A673 (cell line): Measurements from ENCODE around the gene SCN9A. TPM values are rescaled to one million over a fixed set of nuclear protein-coding genes. Genes with fewer than 3 reads are reported as not detected.

ENCODE experiments used
- BruUV-seq: library from RNA; stranded (reverse); fragments of 400-500 nt; replicated peaks from 2 replicates; lab custom pipeline; 2021; lab: Mats Ljungman, UMichigan
- CTCF ChIA-PET: fragments of 300-600 bp; sonication (Branson Sonifier 250); formaldehyde crosslinking; loops from one replicate; lab custom pipeline; 2022; ENCODE audit warnings: antibody characterized with exemption; lab: Charles Lee
- POLR2A ChIA-PET: fragments of 300-600 bp; sonication (Branson Sonifier 250); formaldehyde crosslinking; loops from one replicate; lab custom pipeline; 2022; ENCODE audit warnings: antibody characterized with exemption; ENCODE audit not compliant: low non-redundant PET; lab: Charles Lee
- DNase-seq: peaks from one replicate; pipeline ENCODE4 v3.0.0-alpha.2; 2015; ENCODE audit warnings: low spot score
- H3K27ac ChIP-seq: fragments of 200-600 bp; sonication (generic); 2 replicates; pipeline ENCODE4 v1.5.1; 2016; ENCODE audit warnings: mixed run types, low read depth, mild to moderate bottlenecking, mixed read lengths, antibody characterized with exemption, low read length; ENCODE audit not compliant: poor library complexity, severe bottlenecking
- H3K27me3 ChIP-seq: fragments of 200-600 bp; sonication (generic); replicated peaks from 2 replicates; pipeline ENCODE4 v1.6.1; 2017; ENCODE audit warnings: mixed run types, low read depth, mild to moderate bottlenecking, mixed read lengths, antibody characterized with exemption, low read length; ENCODE audit not compliant: insufficient read depth, poor library complexity
- H3K36me3 ChIP-seq: fragments of 200-600 bp; sonication (generic); 2 replicates; pipeline ENCODE4 v1.6.1; 2016; ENCODE audit warnings: mixed run types, mild to moderate bottlenecking, mixed read lengths, antibody characterized with exemption, low read length; ENCODE audit not compliant: insufficient read depth, poor library complexity, severe bottlenecking
- H3K4me1 ChIP-seq: fragments of 200-600 bp; sonication (generic); 2 replicates; pipeline ENCODE4 v1.6.1; 2017; ENCODE audit warnings: mixed run types, mild to moderate bottlenecking, mixed read lengths, antibody characterized with exemption, low read length; ENCODE audit not compliant: insufficient read depth, poor library complexity, severe bottlenecking
- H3K4me3 ChIP-seq: fragments of 200-600 bp; sonication (generic); 2 replicates; pipeline ENCODE4 v1.5.1; 2016; ENCODE audit warnings: low read depth, mixed run types, mild to moderate bottlenecking, mixed read lengths, low read length; ENCODE audit not compliant: poor library complexity, severe bottlenecking
- H3K9me3 ChIP-seq: fragments of 200-600 bp; sonication (generic); 2 replicates; pipeline ENCODE4 v1.6.1; 2016; ENCODE audit warnings: mixed run types, low read depth, mild to moderate bottlenecking, mixed read lengths, antibody characterized with exemption, low read length; ENCODE audit not compliant: poor library complexity, severe bottlenecking
- EZH2 ChIP-seq: fragments of 200-600 bp; sonication (generic); IDR thresholded peaks from 2 replicates; pipeline ENCODE4 v1.6.1; 2017; ENCODE audit warnings: borderline replicate concordance, low read depth, mild to moderate bottlenecking, mixed read lengths, antibody characterized with exemption, low read length; ENCODE audit not compliant: poor library complexity, severe bottlenecking
- intact Hi-C: fragments of 100-400 bp; cut with micrococcal nuclease; formaldehyde crosslinking; loops from one replicate; pipeline ENCODE4 v1.10.0; 2022; ENCODE audit not compliant: unreplicated experiment
- total RNA-seq: library from RNA; stranded (reverse); gene quantifications from 2 replicates; pipeline ENCODE4 v1.2.3, GENCODE V29; 2021
- TF ChIP-seq, protein P1 (sequence below): fragments of 300-800, 200-600 bp; sonication (generic); conservative IDR thresholded peaks from 2 replicates; pipeline ENCODE4 v1.5.1; 2017; ENCODE audit warnings: low read depth, mild to moderate bottlenecking, antibody characterized with exemption, low read length, moderate library complexity, mixed read lengths

Gene SCN9A
- total RNA-seq, 1 experiment from 2014 or later = 3.5 TPM

DNA sequence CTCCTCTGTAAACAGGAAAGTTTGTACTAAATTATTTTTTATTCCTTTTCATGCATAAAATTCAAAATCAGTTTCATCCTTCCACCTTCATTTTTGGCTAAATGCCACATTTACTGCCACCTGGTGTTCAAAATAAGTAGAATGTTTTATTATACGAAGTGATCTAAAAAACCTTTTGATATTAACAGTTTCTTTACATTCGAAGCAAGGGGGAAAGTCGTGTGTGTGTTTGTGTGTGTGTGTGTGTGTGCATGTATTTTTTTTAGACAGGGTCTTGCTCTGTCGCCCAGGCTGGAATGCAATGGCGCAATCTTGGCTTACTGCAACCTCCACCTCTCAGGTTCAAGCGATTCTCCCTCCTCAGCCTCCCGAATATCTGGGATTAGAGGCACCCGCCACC is 9.0 kb upstream of the SCN9A start:
- ChIA-PET POLR2A (no interaction called here), CTCF (interaction anchor here (1.2 kb wide), 1 partner anchor 23 kb away, joined by 4 read pairs; no protein-coding TSS in a partner anchor)
- no peaks in the 10 kb centered on the region for H3K36me3 ChIP-seq
- H3K27me3 ChIP-seq = no peaks in the 10 kb centered on the region
- H3K4me1 ChIP-seq = no peaks in the 10 kb centered on the region
- H3K4me3 ChIP-seq = no peak overlapping the region
- no TSS peak for BruUV-seq
- H3K27ac ChIP-seq = no peak overlapping the region
- H3K9me3 ChIP-seq = no peaks in the 10 kb centered on the region
- DNase-seq = peak; percentile 46
- intact Hi-C loops = no loop called here
- TF ChIP-seq, protein P1, sequence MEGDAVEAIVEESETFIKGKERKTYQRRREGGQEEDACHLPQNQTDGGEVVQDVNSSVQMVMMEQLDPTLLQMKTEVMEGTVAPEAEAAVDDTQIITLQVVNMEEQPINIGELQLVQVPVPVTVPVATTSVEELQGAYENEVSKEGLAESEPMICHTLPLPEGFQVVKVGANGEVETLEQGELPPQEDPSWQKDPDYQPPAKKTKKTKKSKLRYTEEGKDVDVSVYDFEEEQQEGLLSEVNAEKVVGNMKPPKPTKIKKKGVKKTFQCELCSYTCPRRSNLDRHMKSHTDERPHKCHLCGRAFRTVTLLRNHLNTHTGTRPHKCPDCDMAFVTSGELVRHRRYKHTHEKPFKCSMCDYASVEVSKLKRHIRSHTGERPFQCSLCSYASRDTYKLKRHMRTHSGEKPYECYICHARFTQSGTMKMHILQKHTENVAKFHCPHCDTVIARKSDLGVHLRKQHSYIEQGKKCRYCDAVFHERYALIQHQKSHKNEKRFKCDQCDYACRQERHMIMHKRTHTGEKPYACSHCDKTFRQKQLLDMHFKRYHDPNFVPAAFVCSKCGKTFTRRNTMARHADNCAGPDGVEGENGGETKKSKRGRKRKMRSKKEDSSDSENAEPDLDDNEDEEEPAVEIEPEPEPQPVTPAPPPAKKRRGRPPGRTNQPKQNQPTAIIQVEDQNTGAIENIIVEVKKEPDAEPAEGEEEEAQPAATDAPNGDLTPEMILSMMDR = peak; percentile 64
- no peak for TF ChIP-seq EZH2

DNA sequence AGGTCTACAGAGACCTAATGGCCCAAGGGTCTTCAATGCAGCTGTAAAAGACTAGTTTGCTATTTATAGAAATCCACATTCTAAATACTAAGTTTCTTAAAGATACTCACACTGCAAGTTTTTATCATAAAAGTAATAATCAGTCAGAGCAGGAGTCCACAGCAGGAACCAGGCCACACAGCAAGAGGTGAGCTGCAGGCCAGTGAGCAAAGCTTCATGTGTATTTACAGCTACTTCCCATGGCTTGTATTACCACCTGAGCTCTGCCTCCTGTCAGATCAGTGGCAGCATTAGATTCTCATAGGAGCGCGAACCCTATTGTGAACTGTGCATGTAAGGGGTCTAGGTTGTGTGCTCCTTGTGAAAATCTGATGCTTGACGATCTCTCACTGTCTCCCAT is 6.7 kb upstream of the SCN9A start:
- CTCF ChIA-PET = no interaction called here
- no peaks in the 10 kb centered on the region for H3K9me3 ChIP-seq
- BruUV-seq = no TSS peak
- no peak for DNase-seq
- no peaks in the 10 kb centered on the region for H3K27me3 ChIP-seq
- POLR2A ChIA-PET = no interaction called here
- intact Hi-C loops = no loop called here
- no peak overlapping the region for H3K27ac ChIP-seq
- no peaks in the 10 kb centered on the region for H3K4me1 ChIP-seq
- no peaks in the 10 kb centered on the region for H3K36me3 ChIP-seq
- TF ChIP-seq, protein P1 = no peak
- TF ChIP-seq EZH2 = no peak
- H3K4me3 ChIP-seq = no peak overlapping the region

DNA sequence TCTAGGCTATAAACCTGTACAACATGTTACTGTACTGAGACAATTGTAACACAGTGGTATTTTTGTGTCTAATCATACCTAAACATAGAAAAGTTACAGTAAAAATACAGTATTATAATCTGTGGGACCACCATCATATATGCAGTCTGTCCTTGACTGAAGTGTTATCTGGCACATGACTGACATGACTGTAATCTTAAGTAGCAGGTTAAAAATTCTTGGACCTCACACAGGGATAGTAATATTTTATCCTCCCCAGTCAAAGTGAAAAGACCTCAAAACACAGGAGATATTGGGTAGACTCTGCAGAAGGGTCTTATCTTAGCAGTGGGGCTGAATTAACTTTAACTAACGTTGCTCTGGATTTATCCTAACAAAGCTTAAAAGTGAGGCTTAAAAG is 4.9 kb upstream of the SCN9A start:
- TF ChIP-seq, protein P1 = no peak
- no peak for TF ChIP-seq EZH2
- Histone ChIP-seq H3K36me3 (no peaks in the 10 kb centered on the region), H3K4me3 (no peak overlapping the region), H3K9me3 (no peaks in the 10 kb centered on the region), H3K27ac (no peak overlapping the region), H3K27me3 (no peaks in the 10 kb centered on the region), H3K4me1 (no peaks in the 10 kb centered on the region)
- BruUV-seq = no TSS peak
- ChIA-PET CTCF (no interaction called here), POLR2A (no interaction called here)
- intact Hi-C loops = no loop called here
- DNase-seq = no peak
